Psoas muscle (tissue), 8 donors: Measurements from ENCODE around the gene CES2. TPM values are rescaled to one million over a fixed set of nuclear protein-coding genes. Genes with fewer than 3 reads are reported as not detected.

Experiments used
- ATAC-seq, 4 donors: fragments of 200-7000 bp; cut with Tn5 transposase; one replicate each; pipeline ENCODE4 v1.9.1; 2020; ENCODE audit warnings: moderate library complexity in 3 of 4, mild to moderate bottlenecking in 2 of 4
- DNase-seq, 2 donors: peaks; one replicate each; pipeline ENCODE4 v3.0.0-alpha.2; 2020
- H3K27ac ChIP-seq: fragments of 200-600 bp; one replicate; pipeline ENCODE4 v1.8.0; 2022
- H3K27me3 ChIP-seq, 3 donors: fragments of 200-600 bp in 1 of 3; one replicate each; pipeline versions ENCODE4 v1.6.1 to v1.8.0; 2013 to 2022; ENCODE audit warnings: low read length in 2 of 3, mild to moderate bottlenecking in 2 of 3, moderate library complexity in 1 of 3; ENCODE audit not compliant: insufficient read depth in 3 of 3
- H3K36me3 ChIP-seq, 2 donors: fragments of 200-600 bp in 1 of 2; one replicate each; pipeline versions ENCODE4 v1.6.1 to v1.8.0; 2013 to 2022; ENCODE audit warnings: low read depth in 1 of 2, mild to moderate bottlenecking in 1 of 2, moderate library complexity in 1 of 2; ENCODE audit not compliant: insufficient read depth in 1 of 2
- H3K4me1 ChIP-seq: fragments of 200-600 bp; one replicate; pipeline ENCODE4 v1.8.0; 2022
- H3K4me3 ChIP-seq: fragments of 200-600 bp; one replicate; pipeline ENCODE4 v1.8.0; 2022; ENCODE audit warnings: mild to moderate bottlenecking
- H3K9me3 ChIP-seq: fragments of 200-600 bp; one replicate; pipeline ENCODE4 v1.8.0; 2022
- WGBS, 3 donors: extraction: QIAGEN DNeasy Blood & Tissue Kit; methylation state at CpG; one replicate each; pipeline versions ENCODE4 v1.1.6 to v1.1.7; 2013; 5-methylcytosine and 5-hydroxymethylcytosine counted together
- intact Hi-C, 2 donors: fragments of 100-400 bp; cut with DNase I; formaldehyde crosslinking; loops; one replicate each; pipeline versions ENCODE4 v1.11.0 to v1.14.2; 2022
- polyA plus RNA-seq, 3 donors: library from polyadenylated mRNA; stranded (reverse); fragments of 200-250 nt; gene quantifications; one replicate each; pipeline ENCODE4 v1.2.3, GENCODE V29; 2013
- total RNA-seq, 4 donors: library from RNA; stranded (reverse); fragmentation: NEBNext Ultra II Directional in 2 of 4; extraction: Animal tissue kit (Norgen Biotek cat#: 25700) in 2 of 4; gene quantifications; one replicate each; pipeline versions ENCODE4 v1.2.1 to v1.2.4, GENCODE V29; 2021 to 2023
- TF ChIP-seq, protein P1 (sequence below): fragments of 200-600 bp; IDR thresholded peaks from one replicate; pipeline ENCODE4 v1.8.0; 2022; ENCODE audit warnings: antibody characterized with exemption
- donor health status: healthy with polysubstance abuse.
- donor health status: DM: no; HTN: no; CAD: no; lungs with moderate emphysema.
- donor health status: Bipolar disorder and iron deficiency.
- donor health status: healthy.
- donor health status: DM: yes; HTN: yes; CAD: no.
- donor health status: DM: no; HTN: no; CAD: no.
- donor health status: DM: no; HTN: no; CAD: no.
- donor health status: DM: yes; HTN: yes; CAD: no.

Gene CES2
- total and polyA plus RNA-seq, 7 donors: 12.8 to 92.8 (median 22.7) TPM

DNA sequence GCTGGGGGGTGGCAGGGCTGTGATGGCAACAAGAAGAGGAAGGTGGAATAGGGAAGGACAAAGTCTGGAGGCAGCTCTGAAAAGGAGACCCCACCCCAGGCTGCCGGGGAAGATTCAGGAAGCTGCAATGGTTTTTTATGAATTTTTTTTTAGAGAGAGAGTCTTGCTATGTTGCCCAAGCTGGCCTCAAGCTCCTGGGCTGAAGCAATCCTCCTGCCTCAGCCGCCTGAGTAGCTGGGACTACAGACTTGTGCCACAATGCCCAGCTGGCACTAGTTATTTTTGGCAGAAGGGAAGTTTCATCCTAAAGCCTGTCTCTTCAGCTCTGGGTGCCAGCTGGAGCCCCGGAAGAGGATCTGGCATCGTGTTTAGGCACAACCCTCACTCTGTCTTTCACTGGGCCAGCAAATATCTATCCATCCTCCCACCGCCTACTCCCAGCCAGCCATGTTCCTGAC lies 24.4 kb downstream of the CES2 start:
- 21 to 40% (median 24%) methylated on average over 5 of the region's 5 CpGs for WGBS, 3 donors
- TF ChIP-seq, protein P1, sequence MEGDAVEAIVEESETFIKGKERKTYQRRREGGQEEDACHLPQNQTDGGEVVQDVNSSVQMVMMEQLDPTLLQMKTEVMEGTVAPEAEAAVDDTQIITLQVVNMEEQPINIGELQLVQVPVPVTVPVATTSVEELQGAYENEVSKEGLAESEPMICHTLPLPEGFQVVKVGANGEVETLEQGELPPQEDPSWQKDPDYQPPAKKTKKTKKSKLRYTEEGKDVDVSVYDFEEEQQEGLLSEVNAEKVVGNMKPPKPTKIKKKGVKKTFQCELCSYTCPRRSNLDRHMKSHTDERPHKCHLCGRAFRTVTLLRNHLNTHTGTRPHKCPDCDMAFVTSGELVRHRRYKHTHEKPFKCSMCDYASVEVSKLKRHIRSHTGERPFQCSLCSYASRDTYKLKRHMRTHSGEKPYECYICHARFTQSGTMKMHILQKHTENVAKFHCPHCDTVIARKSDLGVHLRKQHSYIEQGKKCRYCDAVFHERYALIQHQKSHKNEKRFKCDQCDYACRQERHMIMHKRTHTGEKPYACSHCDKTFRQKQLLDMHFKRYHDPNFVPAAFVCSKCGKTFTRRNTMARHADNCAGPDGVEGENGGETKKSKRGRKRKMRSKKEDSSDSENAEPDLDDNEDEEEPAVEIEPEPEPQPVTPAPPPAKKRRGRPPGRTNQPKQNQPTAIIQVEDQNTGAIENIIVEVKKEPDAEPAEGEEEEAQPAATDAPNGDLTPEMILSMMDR: no peak
- H3K36me3 ChIP-seq: peaks cover 0 to 50% of the 10 kb centered on the region in 2 donors
- intact Hi-C loops: loop anchor here (5.0 to 10.0 kb wide), 3 partner anchors 43 to 198 kb away; partner anchors contain the start of genes FBXL8 (in 1 of the 2) and TRADD (in 1 of the 2)
- DNase-seq (peak; percentile 41 to 62), ATAC-seq (peak in 2 of 4 donors; percentile 26 to 43)
- no peaks in the 10 kb centered on the region for H3K27me3 ChIP-seq
- H3K9me3 ChIP-seq: no peaks in the 10 kb centered on the region
- no peak overlapping the region for H3K27ac ChIP-seq
- no peak overlapping the region for H3K4me3 ChIP-seq
- H3K4me1 ChIP-seq: peaks cover 13% of the 10 kb centered on the region

DNA sequence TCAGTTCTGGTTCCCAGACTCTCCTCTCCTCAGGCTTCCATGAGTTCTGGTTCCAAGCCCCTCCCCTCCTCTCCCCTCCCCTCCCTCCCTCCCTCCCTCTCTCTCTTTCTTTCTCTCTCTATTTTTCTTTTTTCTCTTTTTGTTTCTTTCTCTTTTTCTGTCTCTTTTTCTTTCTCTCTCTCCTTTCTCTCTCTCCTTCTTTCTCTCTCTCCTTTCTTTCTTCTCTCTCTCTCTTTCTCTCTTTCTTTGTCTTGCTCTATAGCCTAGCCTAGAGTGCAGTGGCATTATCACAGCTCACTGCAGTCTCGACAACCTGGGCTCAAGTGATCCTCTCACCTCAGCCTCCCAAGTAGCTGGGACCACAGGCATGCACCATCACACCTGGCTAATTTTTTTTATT lies 25.0 kb downstream of the CES2 start:
- Histone ChIP-seq H3K27ac (no peak overlapping the region), H3K4me1 (peaks cover 13% of the 10 kb centered on the region), H3K36me3 (peaks cover 0 to 54% of the 10 kb centered on the region in 2 donors), H3K27me3 (no peaks in the 10 kb centered on the region), H3K9me3 (no peaks in the 10 kb centered on the region), H3K4me3 (no peak overlapping the region)
- TF ChIP-seq, protein P1: no peak
- ATAC-seq (no peak), DNase-seq (no peak)
- WGBS, 3 donors: 80 to 95% (median 82%) methylated on average over 1 of the region's 1 CpG
- intact Hi-C loops: loop anchor here (5.0 kb wide), 2 partner anchors 42 to 197 kb away; partner anchors contain the start of genes FBXL8 (in 1 of the 2) and TRADD (in 1 of the 2)

DNA sequence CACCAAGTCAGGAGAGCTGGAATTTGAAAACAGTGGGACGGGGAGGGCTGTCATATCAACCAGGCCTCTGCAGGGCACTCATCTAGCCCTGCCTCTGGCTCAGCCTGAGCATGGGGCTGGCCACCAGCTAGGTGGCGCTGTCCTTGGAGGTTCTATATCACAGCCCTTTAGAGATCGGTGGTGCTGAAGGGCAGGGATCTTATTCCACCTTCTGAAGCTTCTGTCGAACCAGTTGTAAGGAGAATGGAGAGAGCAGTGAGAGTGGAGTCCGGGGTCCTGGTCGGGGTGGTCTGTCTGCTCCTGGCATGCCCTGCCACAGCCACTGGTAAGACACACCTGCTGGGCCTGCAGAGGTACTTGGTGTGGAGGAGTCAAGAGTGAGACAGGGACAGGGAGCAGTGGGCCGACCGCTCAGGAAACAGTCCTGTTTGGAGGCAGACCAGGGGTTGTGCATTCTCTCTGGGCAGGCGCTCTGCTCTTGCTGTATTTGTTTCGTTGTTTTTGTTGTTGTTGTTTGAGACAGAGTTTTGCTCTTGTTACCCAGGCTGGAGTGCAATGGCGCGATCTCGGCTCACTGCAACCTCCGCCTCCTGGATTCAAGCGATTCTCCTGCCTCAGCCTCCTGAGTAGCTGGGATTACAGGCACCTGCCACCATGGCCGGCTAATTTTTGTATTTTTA lies 25.9 kb downstream of the CES2 start, which contains the start of gene CES3:
Gene CES3 (plus strand): TSS at position 202 of the 680 bp plus-strand sequence. CDS start 42 bp downstream, at position 244.
- Histone ChIP-seq H3K9me3 (no peaks in the 10 kb centered on the region), H3K27ac (no peak within 1 kb of the TSS), H3K4me3 (no peak within 1 kb of the TSS), H3K36me3 (peaks cover 0 to 59% of the 10 kb centered on the region in 2 donors), H3K27me3 (no peaks in the 10 kb centered on the region), H3K4me1 (peaks cover 13% of the 10 kb centered on the region)
- intact Hi-C loops: loop anchor here (5.0 kb wide), 2 partner anchors 41 to 196 kb away; partner anchors contain the start of genes FBXL8 (in 1 of the 2) and TRADD (in 1 of the 2)
- ATAC-seq (peak; percentile 69 to 83 (median 80)), DNase-seq (peak; percentile 53 to 72)
- 61 to 67% (median 67%) methylated on average over 15 to 16 of the region's 16 CpGs for WGBS, 3 donors
- TF ChIP-seq, protein P1: peak; percentile 53

- WGBS, 3 donors: 28 to 49% (median 35%) methylated on average over 5 of the region's 5 CpGs
- ATAC-seq (no peak), DNase-seq (peak in 1 of 2 donors; percentile 15)
- no peak overlapping the region for H3K4me3 ChIP-seq
- peaks cover 0 to 65% of the 10 kb centered on the region in 2 donors for H3K36me3 ChIP-seq
- peaks cover 13% of the 10 kb centered on the region for H3K4me1 ChIP-seq
- intact Hi-C loops: loop anchor here (5.0 kb wide), 2 partner anchors 40 to 195 kb away; partner anchors contain the start of genes FBXL8 (in 1 of the 2) and TRADD (in 1 of the 2)
- H3K27ac ChIP-seq: no peak overlapping the region
- TF ChIP-seq, protein P1: no peak
- no peaks in the 10 kb centered on the region for H3K9me3 ChIP-seq
- no peaks in the 10 kb centered on the region for H3K27me3 ChIP-seq
These were observed 26.6 kb downstream of the CES2 start for GRCh38 chr16:66961914-66962313.
